Epithelial cell of esophagus (primary cell): Measurements from ENCODE around the gene FBXO34.
A peak's percentile ranks its signal among the peaks of the same experiment; 100 is the strongest.
"Not testable (repeated sequence)": the region's sequence is repeated elsewhere in the genome, so short reads cannot be mapped to it uniquely, and the experiment has no call there.

Experiments
- DNase-seq: peaks from one replicate; pipeline ENCODE4 v3.0.0; 2010; ENCODE audit warnings: low read depth
- H3K4me3 ChIP-seq: 2 replicates; pipeline ENCODE4 v1.5.1; 2011; ENCODE audit warnings: mild to moderate bottlenecking, low read length, control low read depth
- TF ChIP-seq, protein P1 (sequence below): IDR thresholded peaks from 2 replicates; pipeline ENCODE4 v1.5.1; 2011; ENCODE audit warnings: low read depth, mild to moderate bottlenecking, low read length, control low read depth, inconsistent platforms; ENCODE audit not compliant: insufficient read depth; ENCODE audit errors: missing control alignments

The FBXO34 gene

GRCh38 chr14:55340482-55340881 lies 69.3 kb downstream of the FBXO34 start:
- TF ChIP-seq, protein P1, sequence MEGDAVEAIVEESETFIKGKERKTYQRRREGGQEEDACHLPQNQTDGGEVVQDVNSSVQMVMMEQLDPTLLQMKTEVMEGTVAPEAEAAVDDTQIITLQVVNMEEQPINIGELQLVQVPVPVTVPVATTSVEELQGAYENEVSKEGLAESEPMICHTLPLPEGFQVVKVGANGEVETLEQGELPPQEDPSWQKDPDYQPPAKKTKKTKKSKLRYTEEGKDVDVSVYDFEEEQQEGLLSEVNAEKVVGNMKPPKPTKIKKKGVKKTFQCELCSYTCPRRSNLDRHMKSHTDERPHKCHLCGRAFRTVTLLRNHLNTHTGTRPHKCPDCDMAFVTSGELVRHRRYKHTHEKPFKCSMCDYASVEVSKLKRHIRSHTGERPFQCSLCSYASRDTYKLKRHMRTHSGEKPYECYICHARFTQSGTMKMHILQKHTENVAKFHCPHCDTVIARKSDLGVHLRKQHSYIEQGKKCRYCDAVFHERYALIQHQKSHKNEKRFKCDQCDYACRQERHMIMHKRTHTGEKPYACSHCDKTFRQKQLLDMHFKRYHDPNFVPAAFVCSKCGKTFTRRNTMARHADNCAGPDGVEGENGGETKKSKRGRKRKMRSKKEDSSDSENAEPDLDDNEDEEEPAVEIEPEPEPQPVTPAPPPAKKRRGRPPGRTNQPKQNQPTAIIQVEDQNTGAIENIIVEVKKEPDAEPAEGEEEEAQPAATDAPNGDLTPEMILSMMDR = no peak
- no peak for DNase-seq
- H3K4me3 ChIP-seq = no peak overlapping the region

DNA sequence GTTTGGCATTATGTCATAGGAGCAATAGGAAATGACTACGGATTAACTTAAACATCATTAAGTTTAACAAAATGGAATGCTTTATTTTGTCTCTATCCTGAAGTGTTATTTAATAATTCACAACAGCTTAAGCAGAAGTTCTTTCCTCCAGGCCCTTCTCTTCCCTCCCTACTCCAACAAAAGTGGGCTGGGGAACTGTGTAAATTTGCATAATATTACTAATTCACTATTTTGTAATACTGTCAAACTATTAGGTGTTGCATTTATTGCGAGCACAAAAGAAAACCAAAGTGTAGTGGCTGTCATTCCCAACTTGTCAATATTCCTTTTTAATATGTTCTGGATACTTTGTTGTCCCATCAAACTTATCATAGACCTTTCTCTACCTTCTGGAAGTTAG lies 70.6 kb downstream of the FBXO34 start:
- DNase-seq = no peak
- TF ChIP-seq, protein P1 = no peak
- no peak overlapping the region for H3K4me3 ChIP-seq

- not testable (repeated sequence) for H3K4me3 ChIP-seq, DNase-seq
These were observed 73.5 kb downstream of the FBXO34 start for GRCh38 chr14:55344582-55345163.

- H3K4me3 ChIP-seq = no peak overlapping the region
- TF ChIP-seq, protein P1 = no peak
These were observed 75.8 kb downstream of the FBXO34 start for GRCh38 chr14:55347040-55347439.

GRCh38 chr14:55347748-55348147 lies 76.5 kb downstream of the FBXO34 start:
- no peak for DNase-seq
- H3K4me3 ChIP-seq = no peak overlapping the region
- TF ChIP-seq, protein P1 = no peak

More at GRCh38 chr14:55347040-55347439, 75.8 kb downstream of the FBXO34 start:
- DNase-seq = no peak

DNA sequence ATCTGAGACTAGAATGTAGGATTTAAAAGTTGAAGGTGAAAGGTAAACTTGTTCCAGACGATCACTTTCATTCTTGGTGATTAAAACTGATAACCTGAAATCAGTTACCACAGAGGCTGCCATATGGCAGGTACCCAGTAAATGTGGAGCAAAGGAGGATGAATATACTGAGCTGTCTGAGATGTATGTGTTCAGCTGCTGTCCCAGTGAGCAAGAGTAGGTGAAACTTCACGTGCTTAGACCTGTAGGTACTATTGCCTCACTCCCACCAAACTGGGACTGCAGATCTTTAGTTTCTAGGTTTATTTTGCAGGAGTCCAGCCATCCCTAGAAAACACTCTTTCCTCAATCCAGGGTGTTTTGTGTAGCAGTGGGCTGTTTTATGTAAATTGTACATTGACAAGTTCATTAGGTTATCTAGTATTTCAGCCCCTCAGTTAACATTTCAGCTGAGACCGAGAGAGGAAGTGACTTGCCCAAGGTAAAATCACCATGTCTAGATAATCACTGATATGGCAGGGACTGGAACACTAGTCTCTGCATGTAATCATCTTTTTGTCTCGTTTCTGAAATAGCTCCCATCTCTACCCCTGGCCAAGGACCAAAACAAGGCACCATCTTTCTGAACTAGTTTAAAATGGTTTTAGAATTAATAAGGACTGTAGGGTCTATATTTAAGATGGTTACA lies 77.7 kb downstream of the FBXO34 start:
- H3K4me3 ChIP-seq = no peak overlapping the region
- peak; percentile 84 for DNase-seq
- TF ChIP-seq, protein P1 = no peak

GRCh38 chr14:55349565-55349964 lies 78.3 kb downstream of the FBXO34 start:
- H3K4me3 ChIP-seq = no peak overlapping the region
- TF ChIP-seq, protein P1 = no peak
- DNase-seq = no peak
